H1 (cell line): ENCODE measurements around the gene ADD1. TPM values are rescaled to one million over a fixed set of nuclear protein-coding genes. Genes with fewer than 3 reads are reported as not detected.

Experiments used
- CBX5 ChIP-seq: fragments of 300-800, 300-1000 bp; sonication (generic); IDR thresholded peaks from 2 replicates; pipeline ENCODE4 v1.7.1; 2016; ENCODE audit warnings: antibody characterized with exemption, low read length, low read depth
- E2F6 ChIP-seq: IDR thresholded peaks from 2 replicates; pipeline ENCODE4 v1.6.1; 2012; ENCODE audit warnings: inconsistent platforms
- MAFK ChIP-seq: IDR thresholded peaks from 2 replicates; pipeline ENCODE4 v1.6.1; 2012; ENCODE audit warnings: low read depth, mild to moderate bottlenecking, improper control_type of control experiment, low read length
- RXRA ChIP-seq: IDR thresholded peaks from 2 replicates; pipeline ENCODE4 v1.6.1; 2011; ENCODE audit warnings: low read depth, mild to moderate bottlenecking, low read length, moderate library complexity; ENCODE audit not compliant: insufficient read depth
- SIX5 ChIP-seq: IDR thresholded peaks from 2 replicates; pipeline ENCODE4 v1.6.1; 2011; ENCODE audit warnings: mild to moderate bottlenecking, low read depth, low read length
- TAF1 ChIP-seq: IDR thresholded peaks from 2 replicates; pipeline ENCODE4 v1.6.1; 2011; ENCODE audit warnings: mild to moderate bottlenecking, low read depth, low read length
- TAF7 ChIP-seq: optimal IDR thresholded peaks from 2 replicates; pipeline ENCODE3; 2011; ENCODE audit warnings: low read depth, mild to moderate bottlenecking, inconsistent platforms, low read length, moderate library complexity, borderline replicate concordance
- TBP ChIP-seq: IDR thresholded peaks from 2 replicates; pipeline ENCODE4 v1.6.1; 2011; ENCODE audit warnings: low read depth, low read length, improper control_type of control experiment
- polyA plus RNA-seq, 7 experiments: library from polyadenylated mRNA; depleted of rRNA in 3 of 7; stranded (reverse) in 5 of 7; unstranded in 2 of 7; fragments of >200 nt in 5 of 7; fragments of 200-250 nt in 2 of 7; gene quantifications; 1 replicate in 5 of 7; 2 replicates in 1 of 7; 4 replicates in 1 of 7; pipeline versions ENCODE4 v1.2.1 to v1.2.3, GENCODE V29; 2011 to 2013; ENCODE audit warnings: missing spikeins in 2 of 7, mixed read lengths in 2 of 7
- total RNA-seq: library from RNA; stranded (reverse); fragmentation: NEBNext Ultra II Directional; extraction: Animal tissue kit (Norgen Biotek cat#: 25700); gene quantifications from 2 replicates; pipeline ENCODE4 v1.2.1, GENCODE V29; 2021

The ADD1 gene
- total and polyA plus RNA-seq, 2 of the 8 experiments (the other 6 are each of a cell fraction or from before 2014, with no cell fraction given), result 113 to 143 TPM

- no peak for TF ChIP-seq E2F6
- no peak for TF ChIP-seq RXRA
- TF ChIP-seq CBX5, result no peak
- no peak for TF ChIP-seq TAF1
- no peak for TF ChIP-seq MAFK
- no peak for TF ChIP-seq SIX5
- no peak for TF ChIP-seq TAF7
- TF ChIP-seq TBP, result no peak
- TF ChIP-seq, all 59 proteins: peak for 0
These were observed 82.6 kb downstream of the ADD1 start (continued) for GRCh38 chr4:2925931-2926860.
